PC-3 (cell line): Measurements from ENCODE around the gene STAC3. TPM values are rescaled to one million over a fixed set of nuclear protein-coding genes. Genes with fewer than 3 reads are reported as not detected.

Source experiments
- ATAC-seq: fragments of 200-7000 bp; cut with Tn5 transposase; 2 replicates; pipeline ENCODE4 v1.9.1; 2020; ENCODE audit warnings: mild to moderate bottlenecking, moderate library complexity
- BruUV-seq: library from RNA; stranded (reverse); fragments of 400-500 nt; replicated peaks from 2 replicates; lab custom pipeline; 2021; lab: Mats Ljungman, UMichigan
- CTCF ChIA-PET: fragments of 300-600 bp; sonication (Branson Sonifier 250); formaldehyde crosslinking; loops from one replicate; lab custom pipeline; 2022; ENCODE audit warnings: antibody characterized with exemption; lab: Charles Lee
- POLR2A ChIA-PET: fragments of 300-600 bp; sonication (Branson Sonifier 250); formaldehyde crosslinking; loops from one replicate; lab custom pipeline; 2022; ENCODE audit warnings: antibody characterized with exemption; ENCODE audit not compliant: unreplicated experiment; lab: Charles Lee
- DNase-seq: peaks from one replicate; pipeline ENCODE4 v3.0.0-alpha.2; 2015
- H2AFZ ChIP-seq: fragments of 300-600 bp; sonication (generic); 2 replicates; pipeline ENCODE4 v1.6.0; 2016; ENCODE audit warnings: antibody characterized with exemption, low read length
- H3F3A ChIP-seq: fragments of 300-600 bp; sonication (generic); one replicate; pipeline ENCODE4 v1.6.0; 2017; ENCODE audit warnings: antibody characterized with exemption, low read length, control low read depth, mild to moderate bottlenecking; ENCODE audit not compliant: unreplicated experiment
- H3K27ac ChIP-seq: fragments of 300-600 bp; sonication (generic); 2 replicates; pipeline ENCODE4 v1.5.1; 2016; ENCODE audit warnings: mild to moderate bottlenecking, low read length
- H3K27me3 ChIP-seq: fragments of 300-600 bp; sonication (generic); 2 replicates; pipeline ENCODE4 v1.6.1; 2016; ENCODE audit warnings: low read length, mixed read lengths
- H3K36me3 ChIP-seq: fragments of 300-600 bp; sonication (generic); 2 replicates; pipeline ENCODE4 v1.6.1; 2016; ENCODE audit warnings: low read depth, mixed run types, low read length, mixed read lengths
- H3K4me1 ChIP-seq: fragments of 300-600 bp; sonication (generic); 2 replicates; pipeline ENCODE4 v1.5.1; 2016; ENCODE audit warnings: low read length; ENCODE audit not compliant: insufficient read depth
- H3K4me2 ChIP-seq: fragments of 300-600 bp; sonication (generic); 2 replicates; pipeline ENCODE4 v1.6.0; 2016; ENCODE audit warnings: low read length
- H3K4me3 ChIP-seq: fragments of 300-600 bp; sonication (generic); 2 replicates; pipeline ENCODE4 v1.5.1; 2016; ENCODE audit warnings: mild to moderate bottlenecking, low read length, mixed read lengths
- H3K79me2 ChIP-seq: fragments of 300-600 bp; sonication (generic); 2 replicates; pipeline ENCODE4 v1.6.1; 2017; ENCODE audit warnings: low read length, mixed read lengths
- H3K9ac ChIP-seq: fragments of 300-600 bp; sonication (generic); 2 replicates; pipeline ENCODE4 v1.6.0; 2016; ENCODE audit warnings: mild to moderate bottlenecking, low read length
- H3K9me2 ChIP-seq: fragments of 300-600 bp; sonication (generic); replicated peaks from 2 replicates; pipeline ENCODE4 v1.6.1; 2016; ENCODE audit warnings: mixed run types, low read length, mixed read lengths
- H3K9me3 ChIP-seq: fragments of 300-600 bp; sonication (generic); 2 replicates; pipeline ENCODE4 v1.6.1; 2016; ENCODE audit warnings: low read length, mixed read lengths
- H4K20me1 ChIP-seq: fragments of 300-600 bp; sonication (generic); 2 replicates; pipeline ENCODE4 v1.6.1; 2016; ENCODE audit warnings: low read length, mixed read lengths
- CTCF ChIP-seq: fragments of 300-600 bp; sonication (generic); conservative IDR thresholded peaks from 2 replicates; pipeline ENCODE4 v1.5.1; 2017; ENCODE audit warnings: antibody characterized with exemption, low read depth, mild to moderate bottlenecking, low read length
- EZH2 ChIP-seq: fragments of 300-600 bp; sonication (generic); IDR thresholded peaks from one replicate; pipeline ENCODE4 v1.6.1; 2017; ENCODE audit warnings: antibody characterized with exemption, mild to moderate bottlenecking, low read length; ENCODE audit not compliant: unreplicated experiment
- EZH2phosphoT487 ChIP-seq: fragments of 300-600 bp; sonication (generic); IDR thresholded peaks from 2 replicates; pipeline ENCODE4 v1.6.1; 2018; ENCODE audit warnings: mild to moderate bottlenecking, antibody characterized with exemption, low read length, borderline replicate concordance
- intact Hi-C: fragments of 100-400 bp; cut with micrococcal nuclease; formaldehyde crosslinking; loops from 2 replicates; pipeline ENCODE4 v1.9.0; 2023
- total RNA-seq: library from RNA; depleted of rRNA; stranded (reverse); fragments of >200 nt; gene quantifications from 2 replicates; pipeline ENCODE4 v1.2.3, GENCODE V29; 2014

STAC3 gene
- total RNA-seq, 1 experiment from 2014 or later, result 1.8 TPM

- no peak overlapping the region for H3K27ac ChIP-seq
- TF ChIP-seq EZH2 (no peak), CTCF (no peak), EZH2phosphoT487 (no peak)
- H3K27me3 ChIP-seq, result no peaks in the 10 kb centered on the region
- intact Hi-C loops, result no loop called here
- peaks cover 34% of the 10 kb centered on the region; the same call in 1 of the 2 replicates for H3K36me3 ChIP-seq
- no peak overlapping the region for H3K4me2 ChIP-seq
- H3K9me2 ChIP-seq, result no peaks in the 10 kb centered on the region
- H3K79me2 ChIP-seq, result peaks cover 38% of the 10 kb centered on the region
- DNase-seq (no peak), ATAC-seq (no peak)
- no peaks in the 10 kb centered on the region for H3F3A ChIP-seq
- no TSS peak for BruUV-seq
- H3K9me3 ChIP-seq, result no peaks in the 10 kb centered on the region
- CTCF ChIA-PET, result no interaction called here
- no peak overlapping the region for H3K4me3 ChIP-seq
- no peak overlapping the region for H3K9ac ChIP-seq
- POLR2A ChIA-PET, result no interaction called here
- H4K20me1 ChIP-seq, result peaks cover 2% of the 10 kb centered on the region; the same call in 1 of the 2 replicates
- no peak overlapping the region for H2AFZ ChIP-seq
- peaks cover 19% of the 10 kb centered on the region for H3K4me1 ChIP-seq
Measured at GRCh38 chr12:57233357-57234232, 17.4 kb downstream of the STAC3 start.

GRCh38 chr12:57232156-57232756, 18.7 kb downstream of the STAC3 start:
- ChIA-PET CTCF (no interaction called here), POLR2A (no interaction called here)
- TF ChIP-seq EZH2, result no peak
- TF ChIP-seq EZH2phosphoT487, result no peak
- no peak for TF ChIP-seq CTCF
- peaks cover 34% of the 10 kb centered on the region; the same call in 1 of the 2 replicates for H3K36me3 ChIP-seq
- H3K27me3 ChIP-seq, result no peaks in the 10 kb centered on the region
- H3K9ac ChIP-seq, result no peak overlapping the region
- H3K4me3 ChIP-seq, result no peak overlapping the region
- no peaks in the 10 kb centered on the region for H3F3A ChIP-seq
- H4K20me1 ChIP-seq, result peaks cover 2% of the 10 kb centered on the region; the same call in 1 of the 2 replicates
- no peak overlapping the region for H2AFZ ChIP-seq
- no TSS peak for BruUV-seq
- H3K9me3 ChIP-seq, result no peaks in the 10 kb centered on the region
- H3K9me2 ChIP-seq, result no peaks in the 10 kb centered on the region
- H3K4me2 ChIP-seq, result 0 out of 2 replicates have a peak overlapping the region, but pooled peaks have one; percentile 95
- peaks cover 19% of the 10 kb centered on the region for H3K4me1 ChIP-seq
- intact Hi-C loops, result no loop called here
- H3K27ac ChIP-seq, result no peak overlapping the region
- DNase-seq, result no peak
- peaks cover 38% of the 10 kb centered on the region for H3K79me2 ChIP-seq
- no peak for ATAC-seq
